IPS-18c (cell line): Measurements from ENCODE around the gene ZNF850.
A peak's percentile ranks its signal among the peaks of the same experiment; 100 is the strongest.
"Not testable (repeated sequence)": the region's sequence is repeated elsewhere in the genome, so short reads cannot be mapped to it uniquely, and the experiment has no call there.

Source experiments
- H3K4me3 ChIP-seq: 2 replicates; pipeline ENCODE4 v1.7.0; 2013; ENCODE audit warnings: low read depth, mild to moderate bottlenecking, low read length, moderate library complexity; ENCODE audit not compliant: insufficient read depth
- H3K9me3 ChIP-seq: one replicate; pipeline ENCODE4 v1.6.1; 2013; ENCODE audit warnings: mild to moderate bottlenecking, low read length, moderate library complexity; ENCODE audit not compliant: control insufficient read depth, insufficient read depth

The ZNF850 gene

DNA sequence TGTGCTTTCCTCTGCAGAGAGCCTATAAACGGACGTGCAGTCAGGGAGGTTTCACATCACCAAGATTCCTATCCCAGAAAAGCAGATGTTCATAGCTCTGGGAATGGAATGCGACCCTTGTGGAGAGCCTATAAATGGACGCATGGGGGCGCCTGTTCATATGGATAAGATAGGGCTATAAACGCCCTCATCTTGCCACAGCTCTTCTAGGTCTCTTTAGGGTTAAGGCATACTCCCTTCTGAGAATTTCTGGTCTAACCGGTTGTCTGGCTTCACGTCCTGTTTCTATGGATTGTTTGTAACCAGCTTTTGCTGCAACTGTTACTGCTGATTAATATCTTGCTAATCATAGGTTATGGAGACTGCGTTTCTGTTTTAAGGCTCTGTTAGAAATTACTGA, 36.4 kb downstream of the ZNF850 start:
- not testable (repeated sequence) for H3K9me3 ChIP-seq, H3K4me3 ChIP-seq

- H3K4me3 ChIP-seq: no peak overlapping the region
- peaks cover 13% of the 10 kb centered on the region for H3K9me3 ChIP-seq
Observed at GRCh38 chr19:36719687-36720556, 52.7 kb downstream of the ZNF850 start.

GRCh38 chr19:36709423-36709822, 63.2 kb downstream of the ZNF850 start:
- Histone ChIP-seq H3K4me3 (no peak overlapping the region), H3K9me3 (peaks cover 13% of the 10 kb centered on the region)

DNA sequence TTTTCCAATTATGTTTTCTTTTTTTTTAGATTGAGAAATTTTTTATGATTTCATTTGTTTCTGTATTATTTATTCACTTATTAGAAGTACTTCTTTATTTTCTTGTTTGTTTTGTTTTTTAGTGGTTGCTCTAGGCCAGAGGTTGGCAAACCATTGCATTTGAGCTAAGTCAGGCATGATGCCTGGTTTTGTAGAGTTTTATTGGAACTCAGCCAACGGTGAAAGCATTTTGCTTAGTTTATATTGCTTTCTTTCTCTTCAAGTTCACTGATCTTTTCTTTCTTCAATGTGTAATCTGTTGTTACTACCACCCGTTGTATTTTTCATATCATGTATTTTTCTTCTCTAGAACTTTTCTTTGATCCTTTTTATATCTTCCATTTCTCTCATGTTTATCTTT, 65.5 kb downstream of the ZNF850 start:
- H3K4me3 ChIP-seq: no peak overlapping the region
- H3K9me3 ChIP-seq: peaks cover 9% of the 10 kb centered on the region

DNA sequence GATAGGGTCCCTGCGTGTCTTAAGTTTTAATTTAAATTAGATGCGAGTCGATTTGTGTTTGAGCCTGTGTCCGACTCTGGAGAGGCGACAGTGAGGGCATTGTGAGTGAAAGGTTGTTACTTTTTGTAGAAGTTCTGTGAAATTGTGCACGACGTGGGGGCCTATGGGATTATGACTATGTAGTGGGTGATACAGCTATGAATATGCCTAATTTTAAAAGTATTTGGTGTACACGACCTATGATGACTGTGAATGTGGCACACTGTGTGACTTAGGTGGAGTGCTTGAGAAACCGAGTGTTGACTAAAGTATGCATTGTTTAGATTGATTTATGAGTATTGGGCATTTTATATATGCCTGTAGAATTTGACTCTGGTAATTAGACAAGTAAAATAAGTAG, 84.5 kb downstream of the ZNF850 start:
- H3K4me3 ChIP-seq: peak overlapping the region; percentile 68
- H3K9me3 ChIP-seq: peaks cover 2% of the 10 kb centered on the region

DNA sequence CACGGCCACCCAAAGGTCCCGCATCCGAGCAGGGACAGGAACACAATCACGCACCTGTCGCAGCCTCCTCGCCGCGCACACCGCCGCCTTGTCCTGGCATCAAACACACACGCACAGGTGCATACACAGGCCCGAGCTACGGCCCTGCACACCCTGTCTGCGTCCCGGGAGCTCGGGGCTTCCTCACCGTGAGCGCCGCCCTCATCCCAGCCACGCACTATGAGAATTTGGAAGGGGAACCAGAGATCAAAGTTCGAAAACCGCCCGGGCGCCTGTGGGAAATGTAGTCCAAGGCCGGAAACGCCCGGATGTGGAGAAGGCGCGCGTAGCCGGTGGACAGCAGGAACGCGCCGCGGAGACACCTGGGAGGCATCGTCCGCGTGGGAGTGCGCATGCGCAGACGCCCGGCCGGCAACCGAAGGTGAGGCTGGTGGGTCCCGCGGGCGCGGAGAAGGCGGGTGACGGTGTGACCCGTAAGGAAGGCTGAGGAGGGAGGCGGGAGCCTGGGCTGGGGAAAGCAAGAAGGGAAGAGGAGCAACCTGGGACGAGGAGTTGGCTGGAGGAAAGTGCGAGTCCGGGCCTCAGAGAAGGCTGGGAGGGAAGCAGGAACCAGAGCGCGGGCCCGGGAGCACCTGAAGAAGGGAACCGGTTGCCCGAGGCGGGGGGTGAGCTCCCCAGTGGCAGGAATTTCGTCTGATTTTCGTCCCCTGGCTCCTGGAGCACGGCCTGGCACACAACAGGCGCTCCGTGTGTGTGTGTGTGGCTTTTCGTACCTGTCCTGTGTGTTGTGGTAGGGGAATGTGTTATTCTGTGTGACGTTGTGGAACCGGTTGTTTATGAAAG, 85.2 kb downstream of the ZNF850 start, which contains the start of gene ZNF567:
ZNF567 (plus strand) TSS at position 399 of the 843 bp plus-strand sequence. CDS start 7,256 bp downstream, outside the sequence.
- H3K4me3 ChIP-seq: peak within 1 kb of the TSS; percentile 68
- H3K9me3 ChIP-seq: peaks cover 2% of the 10 kb centered on the region

GRCh38 chr19:36686365-36687213, 86.0 kb downstream of the ZNF850 start:
- peak overlapping the region; percentile 62 for H3K4me3 ChIP-seq
- H3K9me3 ChIP-seq: peaks cover 2% of the 10 kb centered on the region

- no peak overlapping the region for H3K4me3 ChIP-seq
- H3K9me3 ChIP-seq: peaks cover 2% of the 10 kb centered on the region
Observed at GRCh38 chr19:36685835-36686234, 86.8 kb downstream of the ZNF850 start.

- Histone ChIP-seq H3K4me3 (no peak overlapping the region), H3K9me3 (no peaks in the 10 kb centered on the region)
Observed at GRCh38 chr19:36679455-36679854, 93.2 kb downstream of the ZNF850 start.

DNA sequence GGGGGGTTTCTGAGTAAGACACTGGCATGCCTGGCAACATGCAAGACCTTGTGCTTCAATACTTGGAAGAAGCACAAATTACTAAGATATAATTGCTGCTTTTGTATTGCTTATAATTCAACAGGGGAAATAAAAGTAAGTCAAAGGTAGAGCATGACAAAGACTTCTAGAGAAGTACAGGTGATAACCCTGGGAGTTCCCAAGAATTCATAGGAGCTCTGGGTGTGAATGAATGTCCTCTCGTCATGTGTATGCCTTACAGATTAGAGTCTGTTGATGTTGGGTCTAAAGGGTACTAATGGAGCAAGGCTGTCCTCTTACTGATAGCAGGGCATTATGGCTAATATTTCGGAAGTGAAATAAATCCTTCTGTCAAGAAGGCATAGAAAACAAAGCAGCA, 98.4 kb downstream of the ZNF850 start:
- Histone ChIP-seq H3K9me3 (no peaks in the 10 kb centered on the region), H3K4me3 (no peak overlapping the region)

- H3K9me3 ChIP-seq: no peaks in the 10 kb centered on the region
- H3K4me3 ChIP-seq: no peak overlapping the region
Observed at GRCh38 chr19:36672368-36672767, 100.2 kb downstream of the ZNF850 start.

GRCh38 chr19:36668646-36669045, 104.0 kb downstream of the ZNF850 start:
- Histone ChIP-seq H3K4me3 (no peak overlapping the region; the same call in 1 of the 2 replicates), H3K9me3 (peaks cover 3% of the 10 kb centered on the region)

DNA sequence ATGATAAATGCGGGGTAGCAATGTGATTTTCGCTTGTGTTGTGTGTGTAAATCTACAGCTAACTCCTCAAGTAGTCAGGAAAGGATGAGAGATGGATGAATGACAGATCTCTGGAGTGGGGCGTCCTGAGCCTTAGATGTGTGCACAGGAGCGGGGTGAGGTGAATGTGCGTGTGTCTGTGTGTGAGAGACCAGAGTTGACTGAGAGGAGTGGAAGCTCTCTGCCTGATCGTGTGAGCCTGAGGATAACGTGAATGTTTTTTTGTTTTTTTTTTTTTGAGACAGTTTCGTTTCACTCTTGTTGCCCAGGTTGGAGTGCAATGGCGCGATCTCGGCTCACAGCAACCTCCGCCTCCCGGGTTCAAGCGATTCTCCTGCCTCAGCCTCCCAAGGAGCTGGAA, 106.8 kb downstream of the ZNF850 start:
- Histone ChIP-seq H3K4me3 (peak overlapping the region; percentile 94; the same call in 1 of the 2 replicates), H3K9me3 (peaks cover 3% of the 10 kb centered on the region)
